Lower leg skin (tissue), 3 donors: ENCODE data around the gene CCKAR.

Source experiments
- POLR2A ChIP-seq, 2 donors: fragments of 450-650 bp; IDR thresholded peaks; one replicate each; pipeline ENCODE4 v1.6.1; 2016 to 2017; ENCODE audit warnings: antibody characterized with exemption in 2 of 2, mild to moderate bottlenecking in 1 of 2, moderate library complexity in 1 of 2
- TF ChIP-seq, protein P1 (sequence below), 3 donors: fragments of 450-650 bp; IDR thresholded peaks; one replicate each; pipeline ENCODE4 v1.5.1; 2016; ENCODE audit warnings: antibody characterized with exemption in 3 of 3, mild to moderate bottlenecking in 3 of 3, moderate library complexity in 2 of 3

DNA sequence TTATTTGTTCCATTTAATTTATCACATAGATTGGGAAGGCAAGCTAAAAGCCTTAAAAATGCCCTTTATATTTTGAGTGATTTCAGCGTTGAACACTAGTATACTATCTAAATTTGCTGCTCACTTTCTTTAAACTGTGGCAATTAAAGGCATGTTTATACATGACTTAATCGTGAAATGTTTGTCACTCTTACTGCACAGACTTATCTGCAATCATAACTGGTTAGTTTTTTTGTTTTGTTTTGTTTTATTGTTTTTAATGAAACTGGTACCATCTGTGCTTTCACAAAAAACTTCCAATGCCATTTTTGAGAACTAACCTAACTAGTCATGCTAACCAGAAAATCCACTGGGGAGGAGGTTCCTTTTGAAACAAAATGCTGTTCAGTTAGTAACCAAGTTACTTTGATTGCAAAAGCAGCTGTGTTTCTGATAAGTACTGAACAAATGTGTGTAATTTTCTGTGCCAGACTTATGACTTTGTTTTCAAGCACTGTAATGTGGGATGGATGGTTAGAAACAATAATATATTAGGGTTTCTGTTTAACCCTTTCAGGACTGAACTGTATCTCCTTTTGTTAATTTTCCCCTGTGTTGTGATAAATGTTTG, 56.1 kb downstream of the CCKAR start:
- no peak for TF ChIP-seq POLR2A (IDR thresholded peaks at IDR 0.05)
- TF ChIP-seq, protein P1, sequence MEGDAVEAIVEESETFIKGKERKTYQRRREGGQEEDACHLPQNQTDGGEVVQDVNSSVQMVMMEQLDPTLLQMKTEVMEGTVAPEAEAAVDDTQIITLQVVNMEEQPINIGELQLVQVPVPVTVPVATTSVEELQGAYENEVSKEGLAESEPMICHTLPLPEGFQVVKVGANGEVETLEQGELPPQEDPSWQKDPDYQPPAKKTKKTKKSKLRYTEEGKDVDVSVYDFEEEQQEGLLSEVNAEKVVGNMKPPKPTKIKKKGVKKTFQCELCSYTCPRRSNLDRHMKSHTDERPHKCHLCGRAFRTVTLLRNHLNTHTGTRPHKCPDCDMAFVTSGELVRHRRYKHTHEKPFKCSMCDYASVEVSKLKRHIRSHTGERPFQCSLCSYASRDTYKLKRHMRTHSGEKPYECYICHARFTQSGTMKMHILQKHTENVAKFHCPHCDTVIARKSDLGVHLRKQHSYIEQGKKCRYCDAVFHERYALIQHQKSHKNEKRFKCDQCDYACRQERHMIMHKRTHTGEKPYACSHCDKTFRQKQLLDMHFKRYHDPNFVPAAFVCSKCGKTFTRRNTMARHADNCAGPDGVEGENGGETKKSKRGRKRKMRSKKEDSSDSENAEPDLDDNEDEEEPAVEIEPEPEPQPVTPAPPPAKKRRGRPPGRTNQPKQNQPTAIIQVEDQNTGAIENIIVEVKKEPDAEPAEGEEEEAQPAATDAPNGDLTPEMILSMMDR (IDR thresholded peaks at IDR 0.05) = no peak
